GM18873 (cell line): ENCODE measurements around the gene RCSD1.

Source experiments
- ATAC-seq: cut with Tn5 transposase; IDR thresholded peaks from one replicate; pipeline ENCODE4 v1.9.1; 2021; ENCODE audit warnings: mild to moderate bottlenecking, moderate library complexity, moderate number of reproducible peaks; ENCODE audit not compliant: unreplicated experiment, low FRiP score

RCSD1 gene

DNA sequence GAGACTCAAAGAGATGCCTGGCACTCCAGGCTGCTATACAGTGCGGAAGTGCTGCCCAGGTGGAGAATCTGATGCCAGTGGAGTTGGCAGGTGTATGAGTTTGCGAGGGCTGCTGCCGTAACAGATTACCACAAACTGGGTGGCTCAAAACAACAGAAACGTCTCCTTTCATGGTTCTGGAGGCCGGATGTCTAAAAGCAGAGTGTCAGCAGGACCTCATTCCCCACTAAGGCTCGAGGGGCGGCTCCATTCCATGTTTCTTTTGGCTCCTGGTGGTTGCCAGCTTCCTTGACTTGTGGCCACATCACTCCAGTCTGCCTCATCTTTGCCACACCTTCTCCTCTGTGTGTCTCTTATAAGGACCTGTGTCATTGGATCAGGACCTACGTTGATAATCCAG is 10.0 kb downstream of the RCSD1 start:
- ATAC-seq: no peak

DNA sequence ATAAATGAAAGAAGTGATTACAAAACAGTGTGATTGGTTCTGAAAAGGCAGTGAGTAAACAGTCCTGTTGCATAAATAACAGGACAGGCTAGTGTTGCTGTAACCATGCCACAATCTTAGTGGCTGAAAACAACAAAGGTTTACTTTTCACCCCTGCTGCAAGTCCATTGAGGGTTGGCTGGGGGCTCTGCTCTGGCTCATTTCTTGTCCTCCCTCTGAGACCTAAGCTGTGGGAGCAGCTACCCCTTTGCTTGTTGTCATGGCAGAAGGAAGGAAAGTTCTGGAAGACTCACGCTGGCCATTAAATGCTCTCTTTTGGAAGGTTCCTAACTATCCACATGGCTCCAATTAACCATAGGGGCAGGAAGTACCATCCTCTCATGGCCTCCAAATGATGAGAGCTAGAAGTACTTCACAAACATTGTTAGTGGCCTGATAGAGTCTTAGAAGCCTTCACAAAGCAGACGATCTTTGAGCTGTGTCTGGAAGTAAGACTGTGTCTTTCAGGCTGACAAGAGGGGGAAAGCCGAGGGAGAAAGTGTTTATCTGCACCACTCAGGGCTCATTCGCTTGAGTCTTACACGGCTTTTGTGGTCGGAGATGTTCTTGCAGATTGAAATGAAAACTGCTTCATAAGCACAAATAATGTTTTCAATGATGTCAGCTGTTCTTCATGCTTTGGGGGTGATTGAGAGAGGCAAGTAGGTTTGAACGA is 11.9 kb downstream of the RCSD1 start:
- ATAC-seq: no peak

DNA sequence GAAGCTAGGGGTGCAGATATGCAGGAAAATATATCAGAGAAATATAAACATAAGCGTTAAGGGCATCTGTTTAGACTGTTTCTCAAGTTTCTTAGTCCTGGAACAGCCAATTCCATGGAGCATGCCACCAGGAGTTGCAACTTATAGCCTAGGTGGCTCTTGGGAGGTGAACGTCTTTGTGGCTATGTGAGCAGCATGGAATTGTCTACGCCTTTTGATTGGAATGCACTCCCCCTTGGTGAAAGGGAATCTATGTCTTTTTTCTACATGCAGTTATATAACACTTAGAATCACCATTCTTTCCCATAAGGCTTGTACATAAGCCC is 12.4 kb downstream of the RCSD1 start:
- ATAC-seq: no peak

DNA sequence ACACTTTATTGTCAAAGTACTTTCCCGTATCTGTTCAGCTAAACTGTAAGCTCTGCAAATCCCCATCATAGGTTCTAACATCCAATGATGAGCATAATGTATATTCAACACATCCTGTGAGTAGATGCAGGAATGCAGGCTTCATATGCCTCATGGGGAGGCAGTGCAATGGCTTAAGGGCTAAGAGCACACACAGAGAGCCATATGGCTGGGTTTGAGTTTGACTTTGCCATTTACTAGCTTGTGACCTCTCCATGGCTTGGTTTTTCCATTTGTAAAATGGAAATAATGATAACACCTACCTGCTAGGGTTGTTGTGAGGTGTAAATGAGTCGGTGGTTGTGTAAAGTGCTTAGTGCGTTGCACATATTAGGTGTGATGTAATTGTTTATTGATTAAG is 13.4 kb downstream of the RCSD1 start:
- no peak for ATAC-seq

DNA sequence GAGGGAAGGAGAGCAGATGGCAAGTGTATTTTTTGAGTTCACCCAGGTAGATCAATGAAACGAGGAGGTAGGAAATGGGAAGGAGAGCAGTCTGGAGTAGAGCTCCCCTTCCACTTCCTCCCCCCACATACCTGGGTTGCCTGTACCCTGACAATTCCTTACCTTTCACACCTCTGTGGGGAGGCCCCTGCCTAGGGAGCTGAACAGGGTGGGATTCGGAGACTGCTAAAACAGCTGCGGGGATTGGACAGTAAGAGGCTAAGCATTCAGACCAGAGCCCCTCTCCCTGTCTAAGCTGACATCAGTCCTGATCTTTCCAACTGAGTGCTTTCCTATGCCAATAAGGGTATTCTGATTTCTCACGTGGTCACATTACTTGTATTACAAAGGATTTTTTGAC is 14.5 kb downstream of the RCSD1 start:
- no peak for ATAC-seq

DNA sequence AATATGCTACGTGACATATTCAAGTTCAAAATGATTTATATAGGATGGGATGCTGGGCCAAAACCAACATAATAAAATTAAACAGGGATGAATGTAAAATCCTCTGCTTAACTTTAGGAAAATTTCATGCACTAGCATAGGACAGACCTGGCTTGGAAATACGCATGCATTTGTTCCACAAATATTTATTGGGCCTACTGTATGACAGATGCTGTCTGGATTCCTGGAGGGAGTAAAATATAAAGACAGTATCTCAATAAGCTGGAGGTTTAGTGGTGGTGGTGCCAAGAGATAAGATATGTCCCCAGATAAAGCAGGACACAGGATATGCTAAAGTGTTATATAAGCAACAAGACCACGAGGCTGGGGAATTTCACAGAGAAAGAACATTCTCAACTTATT is 15.1 kb downstream of the RCSD1 start:
- ATAC-seq: no peak

DNA sequence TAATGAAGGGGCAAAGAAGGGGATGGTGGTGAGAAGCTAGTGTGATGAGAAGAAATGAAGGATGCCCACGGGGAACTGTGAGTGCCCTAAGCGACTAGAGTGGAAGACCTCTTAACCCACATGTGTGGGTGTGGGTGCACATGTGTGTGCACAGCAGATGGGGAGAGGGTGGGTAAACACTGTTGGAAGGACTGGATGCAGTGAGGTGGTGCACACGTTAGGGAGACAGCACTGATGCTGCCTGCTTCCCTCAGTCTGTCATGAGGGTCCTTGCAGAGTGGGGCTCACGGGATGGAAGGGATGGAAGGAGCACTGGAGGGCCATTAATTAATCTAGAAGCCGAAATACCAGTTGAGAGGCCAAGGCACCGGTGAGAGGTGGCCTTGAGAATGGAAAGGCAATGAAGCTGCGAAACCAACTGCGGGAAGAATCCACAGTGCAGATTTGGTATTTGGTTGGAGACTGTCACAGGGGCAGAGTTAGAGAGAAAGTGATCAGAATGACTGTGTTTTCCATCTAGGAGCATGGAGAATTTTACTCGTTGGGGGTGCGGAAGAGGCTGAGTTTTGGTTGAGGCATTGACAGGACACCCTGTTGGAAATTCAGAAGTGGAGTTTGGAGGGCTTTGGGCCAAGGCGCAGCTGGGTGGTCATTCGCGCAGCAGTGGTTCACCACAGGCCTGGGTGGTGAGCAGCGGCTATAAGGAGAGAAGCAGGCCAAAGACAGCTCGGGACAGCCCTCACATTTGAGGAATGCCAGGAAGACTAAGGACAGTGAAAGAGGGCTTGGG is 15.8 kb downstream of the RCSD1 start:
- ATAC-seq: no peak

DNA sequence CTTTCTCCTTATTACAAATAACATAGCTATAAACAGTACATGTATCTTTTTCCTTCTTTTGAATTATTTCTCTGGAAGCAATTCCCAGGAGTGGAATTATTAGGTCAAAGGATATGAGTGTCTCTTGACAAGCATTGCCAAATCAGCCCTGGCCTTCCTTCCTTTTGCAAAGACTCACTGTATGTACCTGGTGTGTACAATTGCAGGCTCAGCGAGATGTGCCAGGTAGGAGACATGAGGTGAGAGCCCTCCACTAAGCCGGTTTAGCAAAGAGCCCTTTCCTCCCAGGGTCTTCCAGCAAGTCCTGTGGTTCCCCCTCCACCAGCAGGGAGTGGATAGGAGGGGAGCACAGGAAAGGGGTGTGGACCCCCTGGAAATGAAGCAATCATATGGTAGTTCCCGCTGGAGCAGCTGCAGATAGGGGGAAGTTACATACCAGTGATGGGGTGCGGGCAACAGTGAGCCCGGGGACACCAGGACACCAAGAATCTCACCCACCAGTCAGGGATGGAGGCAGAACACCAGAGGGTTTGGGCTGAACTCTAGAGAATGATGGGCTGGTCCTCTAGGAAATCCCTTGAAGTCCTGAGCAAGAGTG is 18.3 kb downstream of the RCSD1 start:
- no peak for ATAC-seq

DNA sequence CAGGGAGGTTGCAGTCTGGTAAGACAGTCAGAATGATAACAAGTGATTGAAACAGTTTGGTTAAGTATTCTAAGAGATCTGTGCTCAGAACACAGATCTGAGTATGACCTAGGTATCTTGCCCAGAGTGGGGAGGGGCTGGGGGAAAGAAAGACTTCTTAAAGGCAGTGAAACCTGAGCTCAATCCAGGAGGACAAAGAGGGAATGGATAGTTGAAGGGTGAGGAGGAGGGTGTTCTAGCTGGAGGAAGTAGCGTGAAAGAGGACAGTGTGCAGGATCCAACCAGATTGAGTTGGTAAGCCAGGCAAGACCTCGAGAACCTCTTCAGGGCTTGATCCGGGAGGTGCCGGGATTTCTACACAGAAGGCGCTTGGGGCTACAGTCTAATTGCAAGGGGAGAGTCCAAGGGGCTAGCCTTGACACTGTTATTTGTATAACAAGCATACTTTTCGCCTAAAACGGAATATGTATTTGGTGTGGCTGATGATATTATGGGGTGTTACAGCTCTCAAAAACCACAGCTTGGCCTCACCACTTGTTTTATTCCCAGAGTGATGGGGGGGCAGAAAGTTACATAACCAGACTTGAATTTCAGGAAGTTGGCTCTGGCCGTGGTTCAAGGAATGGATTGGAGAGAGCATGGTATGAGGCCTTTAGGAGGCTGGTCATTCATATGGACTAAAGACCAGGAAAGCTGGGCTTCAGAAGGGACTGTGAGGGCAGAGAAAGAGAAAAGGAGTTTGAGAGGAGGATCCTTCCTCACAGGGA is 19.1 kb downstream of the RCSD1 start:
- no peak for ATAC-seq

DNA sequence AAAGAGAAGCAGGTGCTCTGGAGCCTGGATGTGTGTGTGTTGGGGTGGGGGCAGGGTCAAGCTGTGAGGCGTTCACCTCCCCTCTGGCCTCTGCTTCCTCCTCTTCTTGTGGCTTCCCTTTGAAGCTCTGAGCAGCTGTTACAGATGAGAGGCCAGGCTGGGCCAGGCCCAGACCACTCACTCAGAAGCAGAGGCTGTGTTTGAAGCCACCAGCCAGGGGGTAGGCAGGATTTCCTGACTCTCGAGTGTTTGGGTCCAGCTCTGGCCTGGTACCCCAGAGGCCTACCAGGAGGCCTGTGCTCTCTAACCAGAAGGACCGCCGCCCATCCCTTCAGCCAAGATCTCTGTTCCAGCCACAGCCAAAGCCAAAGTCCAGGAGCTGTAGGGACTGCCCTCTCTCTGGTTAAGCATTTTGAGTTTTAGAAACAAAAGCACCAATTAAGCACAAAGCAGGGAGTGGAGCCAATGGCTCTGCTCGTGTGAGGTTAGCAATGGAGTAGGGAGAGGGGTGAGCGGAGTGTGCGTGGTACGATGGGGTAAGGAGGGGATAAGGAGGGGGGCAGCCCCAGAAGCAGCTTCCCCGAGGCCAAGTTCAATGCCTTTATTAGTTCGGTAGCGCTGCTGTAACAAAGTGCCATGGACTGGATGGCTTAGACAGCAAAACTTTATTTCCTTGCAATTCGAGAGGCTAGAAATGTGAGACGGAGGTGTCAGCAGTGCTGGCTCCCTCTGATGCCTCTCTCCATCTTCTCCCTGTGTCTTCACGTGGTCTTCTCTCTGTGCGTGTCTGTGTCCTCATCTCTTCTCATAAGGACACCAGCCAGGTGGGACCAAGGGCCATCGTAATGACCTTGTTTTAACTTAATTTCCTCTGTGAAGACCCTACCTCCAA is 20.5 kb downstream of the RCSD1 start:
- peak; percentile 47 for ATAC-seq

DNA sequence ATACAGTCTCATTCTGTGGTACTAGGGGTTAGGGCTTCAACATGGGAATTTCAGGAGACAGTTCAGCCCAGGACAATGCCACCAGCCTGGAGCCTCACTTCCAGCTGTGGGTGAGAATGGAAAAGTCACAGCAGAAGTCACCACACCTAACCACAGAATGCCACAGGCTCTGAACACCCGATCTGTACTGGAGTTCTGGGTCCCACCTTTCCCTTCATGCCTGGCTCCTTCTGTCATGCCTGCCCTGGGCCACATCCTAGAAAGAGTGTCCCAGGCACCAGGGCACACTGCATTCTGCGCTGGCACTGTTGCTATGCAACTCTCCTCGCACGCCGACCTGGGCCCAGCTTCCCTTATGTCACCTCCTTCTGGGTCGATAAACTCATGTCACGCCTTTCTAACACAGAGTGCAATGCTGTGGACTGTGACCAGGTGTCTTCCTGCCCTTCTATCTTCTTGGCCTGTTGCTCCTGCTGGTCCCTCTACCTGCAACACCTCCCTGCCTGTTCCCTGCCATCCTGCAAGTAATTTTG is 21.2 kb downstream of the RCSD1 start:
- no peak for ATAC-seq

DNA sequence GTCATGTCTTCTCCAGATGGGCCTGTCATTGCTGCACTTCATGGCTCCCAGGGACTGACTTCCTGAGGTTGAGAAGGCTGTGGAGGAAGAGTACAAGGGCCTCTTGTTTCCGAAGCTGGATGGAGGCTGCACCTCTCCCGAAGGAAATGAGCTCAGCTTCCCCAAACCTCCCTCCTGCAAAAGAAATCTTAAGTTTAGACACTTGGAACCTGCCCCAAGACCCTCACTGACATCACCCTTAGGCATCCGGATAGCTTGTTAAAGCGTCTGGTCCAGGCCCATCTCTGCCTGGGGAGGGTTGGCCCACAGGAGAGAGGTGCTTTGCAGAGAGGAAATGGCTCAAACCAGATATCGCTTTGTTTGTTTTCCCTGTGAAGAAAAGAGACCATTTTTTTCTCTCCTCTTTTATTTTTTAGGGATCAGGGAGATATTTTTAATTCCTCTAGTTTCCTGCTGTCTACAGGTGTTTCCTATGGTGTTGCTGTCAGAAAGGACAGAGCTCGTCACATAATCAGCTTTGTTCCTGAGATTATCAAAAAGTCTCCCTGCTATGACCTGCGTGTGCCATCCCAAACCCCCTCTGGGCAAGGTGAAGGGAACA is 25.0 kb downstream of the RCSD1 start:
- no peak for ATAC-seq

DNA sequence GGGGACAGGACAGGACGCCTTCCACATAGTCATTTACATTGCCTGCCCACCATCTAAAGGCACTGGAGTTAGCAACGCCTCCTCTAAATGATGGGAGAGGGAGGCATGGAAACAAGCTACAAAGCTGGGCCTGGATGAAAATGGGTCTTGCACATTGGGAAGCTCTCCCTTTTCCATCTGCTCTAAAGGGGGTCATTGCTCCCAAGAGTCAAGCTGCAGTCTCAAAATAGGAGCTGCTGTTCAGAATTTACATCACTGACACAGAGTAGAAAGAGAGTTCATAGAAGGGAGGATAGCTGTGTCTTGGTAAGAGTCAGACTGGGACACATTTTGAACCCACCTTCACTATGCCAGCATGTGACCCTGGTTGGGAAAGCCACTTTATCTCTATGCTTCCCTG is 26.6 kb downstream of the RCSD1 start:
- ATAC-seq: no peak

DNA sequence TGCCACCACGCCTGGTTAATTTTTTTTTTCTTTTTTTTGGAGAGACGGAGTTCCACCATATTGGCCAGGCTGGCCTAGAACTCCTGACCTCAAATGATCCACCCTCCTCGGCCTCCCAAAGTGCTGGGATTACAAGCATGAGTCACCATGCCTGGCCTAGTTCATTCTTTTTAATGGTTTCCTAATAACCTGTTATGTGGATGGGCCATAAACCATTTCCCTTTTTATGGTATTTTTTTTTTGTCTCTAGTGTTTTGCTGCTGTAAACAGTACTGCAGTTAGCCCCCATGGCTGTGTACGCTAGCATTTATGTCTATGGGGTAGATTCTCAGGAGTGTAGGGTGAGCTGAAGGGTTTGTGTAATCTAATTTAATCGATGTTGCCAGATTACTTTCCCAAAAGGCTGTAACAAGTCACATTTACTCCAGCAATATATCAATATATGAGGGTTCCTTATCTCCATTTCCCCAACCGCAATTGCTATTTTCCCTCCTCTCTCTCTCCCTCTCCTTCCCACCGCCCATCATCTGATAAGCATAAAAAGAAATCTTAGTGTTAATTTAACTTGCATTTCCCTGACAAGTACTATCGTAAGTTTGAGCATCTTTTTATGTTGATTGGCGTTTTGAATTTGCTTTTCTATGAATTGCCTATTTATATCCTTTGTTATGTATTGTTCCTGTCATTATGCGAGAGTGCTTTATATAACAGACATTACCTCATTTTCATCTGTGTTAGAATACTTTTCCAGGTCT is 28.7 kb downstream of the RCSD1 start:
- no peak for ATAC-seq

DNA sequence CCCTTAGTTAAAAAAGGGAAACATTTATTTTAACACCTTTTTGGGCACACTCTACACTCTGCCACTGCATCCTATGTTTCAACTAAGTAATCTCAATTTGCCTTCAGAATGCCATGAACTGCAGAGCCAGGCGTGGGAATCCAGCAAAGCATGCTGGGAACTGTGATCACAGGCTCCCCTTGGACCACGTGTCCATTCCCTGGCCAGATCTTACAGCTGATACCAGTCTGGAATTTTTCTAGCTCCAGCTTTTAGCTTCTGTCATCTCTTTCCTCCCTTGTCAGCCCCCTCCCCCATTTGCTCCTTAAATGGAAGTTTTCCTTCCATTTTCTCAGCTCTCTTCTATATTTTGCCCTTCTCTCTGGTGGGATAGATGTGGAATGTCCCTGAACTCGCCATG is 29.4 kb downstream of the RCSD1 start:
- no peak for ATAC-seq

DNA sequence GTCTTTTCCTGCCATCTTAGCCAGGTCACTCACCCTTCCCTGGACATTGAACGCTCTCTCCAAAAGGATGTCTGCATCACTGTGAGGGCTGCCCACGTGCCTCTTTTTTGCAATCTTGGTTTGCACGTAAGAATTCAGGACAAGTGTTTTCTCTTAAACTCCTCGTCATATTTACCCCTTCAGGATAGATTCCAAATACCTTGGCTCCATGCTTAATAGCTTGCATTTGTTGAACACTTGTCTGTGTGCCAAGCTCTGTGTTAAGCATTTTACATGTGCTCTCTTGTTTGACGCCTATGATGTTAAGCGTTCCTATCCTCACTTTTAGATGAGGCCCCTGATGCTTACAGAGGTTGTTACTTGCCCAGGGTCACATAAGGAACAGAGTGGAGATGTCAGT is 29.8 kb downstream of the RCSD1 start:
- ATAC-seq: no peak

DNA sequence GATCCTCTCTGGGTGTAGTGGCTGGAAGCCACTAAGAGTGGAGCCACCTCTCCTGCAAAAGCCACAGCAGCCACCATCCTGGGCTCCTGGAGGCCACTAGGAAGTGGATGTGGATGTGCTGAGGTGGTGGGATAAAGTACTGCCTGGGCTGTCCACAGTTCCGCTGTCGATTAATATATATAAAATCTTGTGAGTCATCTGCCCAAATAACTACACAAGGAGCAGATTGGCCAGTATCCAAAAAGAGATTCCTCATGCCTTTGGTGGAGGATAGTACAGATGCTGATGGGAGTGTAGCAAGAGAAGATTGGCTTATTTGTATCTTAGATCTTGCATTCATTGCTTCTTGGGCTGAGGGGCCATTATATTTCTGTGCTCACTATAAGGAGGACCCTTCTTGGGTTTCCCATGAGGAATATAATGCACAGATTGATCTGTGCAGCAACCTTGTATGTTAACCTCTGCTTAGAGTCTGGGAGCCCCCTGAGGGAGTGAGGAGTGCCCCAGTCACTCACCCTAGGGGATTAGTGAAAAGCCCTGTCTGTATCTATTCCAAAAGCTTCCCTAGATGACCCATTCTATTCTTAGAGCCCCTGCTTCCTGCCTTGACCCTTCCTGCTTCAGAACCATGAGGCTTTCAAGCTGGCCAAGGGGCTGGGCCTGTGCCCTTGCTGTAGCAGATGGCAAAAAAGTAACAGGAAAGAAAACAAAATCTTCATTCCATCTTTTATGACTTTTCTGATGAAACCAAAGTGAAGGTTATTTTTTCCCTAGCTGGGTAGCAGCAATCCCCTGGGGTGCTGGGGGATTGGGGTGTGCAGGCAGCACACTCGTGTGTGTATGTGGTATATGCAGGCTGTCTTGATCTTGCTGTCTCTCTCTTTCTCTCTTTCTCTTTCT is 31.7 kb downstream of the RCSD1 start:
- ATAC-seq: no peak
